Suprapubic skin (tissue), 3 donors: Measurements from ENCODE around the gene RRAGD.

ENCODE experiments used
- CTCF ChIP-seq, 2 donors: fragments of 200-600 bp in 1 of 2; fragments of 450-650 bp in 1 of 2; sonication (generic) in 1 of 2; IDR thresholded peaks; one replicate each; pipeline ENCODE4 v1.5.1; 2016 to 2019; ENCODE audit warnings: antibody characterized with exemption in 2 of 2, mild to moderate bottlenecking in 1 of 2, moderate library complexity in 1 of 2
- POLR2A ChIP-seq, 2 donors: fragments of 450-650 bp; IDR thresholded peaks; one replicate each; pipeline ENCODE4 v1.6.1; 2017; ENCODE audit warnings: antibody characterized with exemption in 2 of 2, mild to moderate bottlenecking in 2 of 2, moderate library complexity in 2 of 2

- TF ChIP-seq CTCF (IDR thresholded peaks at IDR 0.05) (no peak), POLR2A (IDR thresholded peaks at IDR 0.05) (no peak)
Measured at GRCh38 chr6:89378628-89379027, 33.4 kb downstream of the RRAGD start.
